Body of pancreas (tissue), 4 donors: ENCODE results near the gene SCN8A.

ENCODE experiments used
- CTCF ChIP-seq, 7 experiments: fragments of 450-650 bp in 4 of 7; fragments of 200-600 bp in 3 of 7; sonication (generic) in 3 of 7; IDR thresholded peaks; one replicate each; pipeline ENCODE4 v1.5.1; 2016 to 2019; ENCODE audit warnings: antibody characterized with exemption in 7 of 7
- POLR2A ChIP-seq, 3 donors: fragments of 450-650 bp; IDR thresholded peaks; one replicate each; pipeline ENCODE4 v1.6.1; 2016; ENCODE audit warnings: antibody characterized with exemption in 3 of 3, mild to moderate bottlenecking in 2 of 3

- TF ChIP-seq CTCF (IDR thresholded peaks at IDR 0.05), result no peak
- no peak for TF ChIP-seq POLR2A (IDR thresholded peaks at IDR 0.05)
These were observed 222.9 kb downstream of the SCN8A start for GRCh38 chr12:51813931-51814310.
